Duodenal mucosa (tissue), 2 donors: Measurements from ENCODE around the gene NELFA.

Source experiments
- H3K27ac ChIP-seq: one replicate; pipeline ENCODE4 v1.7.0; 2013; ENCODE audit warnings: low read depth, low read length
- H3K27me3 ChIP-seq, 2 donors: one replicate each; pipeline ENCODE4 v1.7.0; 2013; ENCODE audit warnings: low read length in 2 of 2, control low read depth in 1 of 2; ENCODE audit not compliant: insufficient read depth in 2 of 2, control insufficient read depth in 1 of 2
- H3K36me3 ChIP-seq, 2 donors: one replicate each; pipeline ENCODE4 v1.7.0; 2013; ENCODE audit warnings: low read length in 2 of 2, control low read depth in 1 of 2; ENCODE audit not compliant: insufficient read depth in 2 of 2, control insufficient read depth in 1 of 2
- H3K4me1 ChIP-seq, 2 donors: one replicate each; pipeline ENCODE4 v1.7.0; 2013; ENCODE audit warnings: low read length in 2 of 2, control low read depth in 1 of 2; ENCODE audit not compliant: insufficient read depth in 2 of 2, control insufficient read depth in 1 of 2
- H3K4me3 ChIP-seq, 2 donors: one replicate each; pipeline ENCODE4 v1.7.0; 2013; ENCODE audit warnings: low read length in 2 of 2, low read depth in 1 of 2
- H3K9ac ChIP-seq, 2 donors: one replicate each; pipeline ENCODE4 v1.7.0; 2013; ENCODE audit warnings: low read length in 2 of 2, low read depth in 1 of 2
- H3K9me3 ChIP-seq, 2 donors: one replicate each; pipeline ENCODE4 v1.7.0; 2013; ENCODE audit warnings: low read length in 2 of 2, control low read depth in 1 of 2; ENCODE audit not compliant: control insufficient read depth in 1 of 2

The NELFA gene

DNA sequence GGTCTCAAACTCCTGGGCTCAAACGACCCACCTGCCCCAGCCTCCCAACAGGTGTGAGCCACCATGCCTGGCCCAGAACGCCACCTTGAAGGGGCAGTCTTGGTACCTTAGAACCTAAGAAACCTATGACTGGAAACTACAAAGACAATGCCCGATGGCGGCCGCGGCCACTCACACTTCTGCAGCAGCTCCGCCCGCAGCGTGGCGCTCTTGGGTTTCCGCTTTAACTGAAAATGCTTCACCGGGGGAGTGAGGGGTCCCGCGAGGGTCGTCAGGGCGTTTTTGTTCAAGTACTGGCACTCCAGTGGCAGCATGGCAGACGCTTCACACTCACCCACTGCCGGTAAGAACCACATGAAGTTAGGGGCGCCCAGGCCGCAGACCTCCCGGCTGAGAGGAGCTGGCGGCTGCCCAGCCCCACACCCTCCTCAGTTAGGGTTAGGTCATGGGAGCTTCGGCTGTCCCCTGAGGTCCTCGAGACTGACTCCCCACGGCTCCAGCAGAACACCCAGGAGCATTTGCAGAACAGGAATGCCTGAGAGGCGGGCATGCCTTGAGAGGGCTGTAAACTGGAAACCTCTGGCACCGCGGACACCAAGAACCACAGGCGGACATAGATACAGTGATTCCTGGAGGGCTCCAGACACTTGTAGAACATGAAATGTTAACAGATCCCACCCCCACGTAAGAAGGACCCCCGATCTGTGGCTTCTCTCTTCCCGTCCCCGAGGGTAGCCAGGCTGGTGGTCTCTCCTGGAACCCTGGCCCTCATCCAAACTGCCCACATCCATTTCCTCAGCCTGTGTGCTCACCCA lies 19.0 kb downstream of the NELFA start:
- H3K9me3 ChIP-seq, result no peaks in the 10 kb centered on the region
- no peak overlapping the region for H3K4me3 ChIP-seq
- H3K9ac ChIP-seq, result no peak overlapping the region
- H3K27me3 ChIP-seq, result no peaks in the 10 kb centered on the region
- no peak overlapping the region for H3K27ac ChIP-seq
- no peaks in the 10 kb centered on the region for H3K4me1 ChIP-seq
- peaks cover 18 to 63% of the 10 kb centered on the region in 2 donors for H3K36me3 ChIP-seq

DNA sequence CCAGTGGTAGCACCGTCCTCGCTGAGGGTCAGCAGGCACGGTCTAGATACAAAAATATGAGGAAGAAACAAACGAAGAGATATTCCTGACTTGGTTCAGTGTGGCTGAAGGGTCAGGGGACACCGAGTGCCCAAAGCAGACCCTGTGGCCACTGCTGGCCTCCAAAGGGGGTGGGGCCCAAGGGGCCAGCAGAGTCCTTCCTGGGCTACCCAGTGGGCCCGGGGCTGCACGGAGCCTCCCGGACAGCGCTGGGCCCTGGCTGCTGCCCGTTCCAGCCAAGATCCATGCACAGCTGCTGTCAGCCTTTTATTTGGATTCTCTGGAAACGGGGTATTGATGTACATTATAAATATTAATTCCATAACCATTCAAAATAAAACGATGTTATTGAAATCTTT lies 20.4 kb downstream of the NELFA start:
- Histone ChIP-seq H3K27ac (no peak overlapping the region), H3K4me3 (no peak overlapping the region), H3K27me3 (no peaks in the 10 kb centered on the region), H3K4me1 (no peaks in the 10 kb centered on the region), H3K36me3 (peaks cover 28 to 77% of the 10 kb centered on the region in 2 donors), H3K9me3 (no peaks in the 10 kb centered on the region), H3K9ac (no peak overlapping the region)

DNA sequence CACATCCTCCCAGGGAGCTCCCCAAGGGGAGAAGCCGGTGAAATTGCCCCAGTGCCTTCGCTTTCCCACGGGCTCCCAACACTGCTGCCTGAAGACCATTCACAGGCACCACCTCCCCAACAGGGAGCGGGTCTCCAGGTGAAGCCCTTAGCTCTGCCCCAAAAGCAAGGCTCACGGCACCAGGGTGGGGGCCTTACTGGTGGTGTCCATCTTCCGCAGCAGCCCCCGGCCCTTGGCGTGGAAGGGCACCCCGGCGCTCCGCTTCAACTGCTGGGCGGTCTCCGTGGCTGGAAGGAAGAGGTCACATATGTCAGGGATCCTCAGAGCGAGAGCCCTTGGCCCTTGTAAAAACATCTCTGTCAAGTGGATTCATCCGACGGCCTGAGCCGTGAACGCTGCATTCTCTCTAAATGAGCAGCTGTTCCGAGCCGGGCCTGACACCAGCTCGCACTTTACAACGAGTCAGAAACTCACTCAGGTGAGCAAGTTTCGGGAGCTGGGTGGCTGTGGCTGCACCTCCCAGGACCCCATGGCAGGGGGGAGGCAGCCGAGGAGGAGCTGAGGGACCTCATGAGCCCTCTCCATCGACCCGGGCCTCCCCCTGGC lies 20.9 kb downstream of the NELFA start:
- Histone ChIP-seq H3K27ac (no peak overlapping the region), H3K9ac (no peak overlapping the region), H3K9me3 (no peaks in the 10 kb centered on the region), H3K4me3 (no peak overlapping the region), H3K27me3 (no peaks in the 10 kb centered on the region), H3K36me3 (peaks cover 29 to 82% of the 10 kb centered on the region in 2 donors), H3K4me1 (no peaks in the 10 kb centered on the region)

DNA sequence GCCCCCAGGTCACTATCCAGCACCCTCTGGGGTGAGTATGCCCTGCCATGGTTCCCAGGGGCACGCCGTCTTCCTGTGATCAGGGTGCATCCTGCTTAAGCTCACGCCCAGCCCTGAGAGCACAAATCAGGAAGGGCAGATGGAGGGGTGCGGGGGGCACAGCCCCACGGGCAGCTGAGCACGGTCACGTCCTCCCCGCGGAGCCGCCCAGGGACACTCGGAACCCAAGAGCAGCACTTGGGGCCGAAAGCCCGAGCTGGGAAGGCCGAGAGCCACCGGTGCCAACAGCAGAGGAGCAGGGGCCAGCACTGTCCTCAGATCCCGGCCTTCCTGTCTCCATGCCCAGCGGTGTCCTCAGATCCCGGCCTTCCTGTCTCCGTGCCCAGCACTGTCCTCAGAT lies 21.5 kb downstream of the NELFA start:
- H3K4me1 ChIP-seq, result no peaks in the 10 kb centered on the region
- H3K27ac ChIP-seq, result no peak overlapping the region
- H3K27me3 ChIP-seq, result no peaks in the 10 kb centered on the region
- peaks cover 29 to 88% of the 10 kb centered on the region in 2 donors for H3K36me3 ChIP-seq
- no peak overlapping the region for H3K9ac ChIP-seq
- no peak overlapping the region for H3K4me3 ChIP-seq
- H3K9me3 ChIP-seq, result no peaks in the 10 kb centered on the region

DNA sequence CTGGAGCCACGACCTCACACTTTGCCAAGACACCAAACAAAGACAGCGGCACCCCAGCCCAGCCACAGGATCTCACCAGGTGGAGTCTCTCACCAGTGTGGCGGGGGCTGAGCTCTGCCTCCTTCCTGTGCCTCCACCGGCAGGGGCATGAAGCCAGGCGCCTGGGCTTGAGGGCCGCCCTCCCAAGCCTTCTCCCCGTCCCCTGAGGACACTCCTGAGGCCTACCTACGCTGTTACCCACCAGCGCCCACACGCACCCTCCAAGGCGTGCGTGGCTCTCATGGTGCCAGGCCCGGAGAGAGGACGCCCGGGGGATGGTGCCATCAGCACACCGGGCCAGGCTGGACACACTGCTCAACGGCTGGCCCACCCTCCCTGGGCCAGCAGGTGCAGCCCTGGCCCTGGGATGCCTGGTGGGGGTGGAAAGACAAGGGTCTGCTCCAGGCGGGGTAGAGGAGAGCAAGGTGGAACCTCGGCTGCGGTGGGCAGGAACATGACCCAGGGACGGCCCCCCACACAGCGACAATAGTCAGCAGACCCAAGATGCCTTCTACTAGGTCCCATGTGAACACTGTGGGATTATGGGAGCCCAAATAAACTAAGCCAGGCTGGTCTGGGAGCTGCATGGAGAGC lies 22.1 kb downstream of the NELFA start:
- Histone ChIP-seq H3K4me1 (no peaks in the 10 kb centered on the region), H3K9ac (no peak overlapping the region), H3K27ac (no peak overlapping the region), H3K9me3 (no peaks in the 10 kb centered on the region), H3K27me3 (no peaks in the 10 kb centered on the region), H3K4me3 (no peak overlapping the region), H3K36me3 (peaks cover 29 to 92% of the 10 kb centered on the region in 2 donors)

DNA sequence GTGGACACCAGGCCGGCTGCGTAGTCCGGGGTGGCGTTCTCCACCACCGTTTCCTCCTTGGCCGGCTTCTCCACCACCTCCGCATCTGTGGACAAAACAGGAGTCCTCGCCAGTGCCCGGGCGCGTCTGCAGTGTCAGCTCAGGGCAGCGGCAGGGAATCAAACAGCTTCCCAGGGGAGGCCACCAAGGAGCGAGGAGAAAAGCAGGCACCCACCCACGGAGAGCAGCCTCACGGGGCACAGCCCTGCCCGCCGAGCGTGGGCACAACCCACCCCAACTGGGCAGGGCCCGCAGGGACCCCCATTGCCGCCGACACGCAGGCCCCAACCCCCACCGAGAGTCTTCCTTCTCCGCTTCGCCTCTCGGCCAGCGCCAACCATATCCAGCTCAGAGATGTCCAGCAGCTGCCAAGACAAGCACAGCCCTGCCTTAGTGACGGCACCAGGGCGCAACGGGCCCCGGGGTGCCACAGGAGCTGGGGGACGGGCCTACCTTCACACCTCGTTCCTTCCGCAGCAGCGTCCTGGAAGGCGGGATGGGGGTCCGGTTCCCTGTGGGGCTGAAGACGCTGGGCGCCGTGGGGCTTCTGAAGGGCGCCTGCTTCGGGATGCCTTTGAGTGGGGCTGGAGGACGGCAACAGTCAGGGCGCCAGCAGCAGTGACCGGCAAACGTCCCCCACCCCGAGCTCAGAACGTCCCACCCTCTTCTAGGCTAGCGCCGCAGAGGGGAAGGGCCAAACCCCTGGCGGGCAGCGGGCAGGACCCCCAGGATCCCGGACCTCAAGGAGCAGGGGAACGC lies 22.8 kb downstream of the NELFA start:
- Histone ChIP-seq H3K9ac (no peak overlapping the region), H3K36me3 (peaks cover 26 to 92% of the 10 kb centered on the region in 2 donors), H3K9me3 (no peaks in the 10 kb centered on the region), H3K27me3 (no peaks in the 10 kb centered on the region), H3K4me1 (no peaks in the 10 kb centered on the region), H3K4me3 (no peak overlapping the region), H3K27ac (no peak overlapping the region)

DNA sequence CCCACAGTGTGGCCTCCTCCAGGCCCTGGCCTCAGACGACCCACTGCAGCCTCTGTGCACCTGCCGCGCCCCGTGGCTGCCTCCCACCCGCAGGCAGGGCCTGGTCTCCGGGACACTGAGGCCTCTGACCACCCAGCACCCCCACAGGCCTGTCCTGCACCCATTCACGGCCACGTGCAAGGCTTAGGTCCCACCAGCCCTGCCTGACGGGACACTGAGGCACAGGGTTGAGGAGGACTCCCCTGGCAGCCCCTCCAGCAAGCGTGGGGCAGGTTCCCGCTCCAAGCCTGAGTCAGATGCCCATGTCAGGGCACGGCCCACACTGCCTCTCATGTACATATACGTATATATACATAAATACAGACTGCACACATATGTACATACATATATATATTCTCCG lies 23.5 kb downstream of the NELFA start:
- Histone ChIP-seq H3K4me3 (no peak overlapping the region), H3K9ac (no peak overlapping the region), H3K9me3 (no peaks in the 10 kb centered on the region), H3K4me1 (no peaks in the 10 kb centered on the region), H3K27me3 (no peaks in the 10 kb centered on the region), H3K27ac (no peak overlapping the region), H3K36me3 (peaks cover 24 to 93% of the 10 kb centered on the region in 2 donors)

DNA sequence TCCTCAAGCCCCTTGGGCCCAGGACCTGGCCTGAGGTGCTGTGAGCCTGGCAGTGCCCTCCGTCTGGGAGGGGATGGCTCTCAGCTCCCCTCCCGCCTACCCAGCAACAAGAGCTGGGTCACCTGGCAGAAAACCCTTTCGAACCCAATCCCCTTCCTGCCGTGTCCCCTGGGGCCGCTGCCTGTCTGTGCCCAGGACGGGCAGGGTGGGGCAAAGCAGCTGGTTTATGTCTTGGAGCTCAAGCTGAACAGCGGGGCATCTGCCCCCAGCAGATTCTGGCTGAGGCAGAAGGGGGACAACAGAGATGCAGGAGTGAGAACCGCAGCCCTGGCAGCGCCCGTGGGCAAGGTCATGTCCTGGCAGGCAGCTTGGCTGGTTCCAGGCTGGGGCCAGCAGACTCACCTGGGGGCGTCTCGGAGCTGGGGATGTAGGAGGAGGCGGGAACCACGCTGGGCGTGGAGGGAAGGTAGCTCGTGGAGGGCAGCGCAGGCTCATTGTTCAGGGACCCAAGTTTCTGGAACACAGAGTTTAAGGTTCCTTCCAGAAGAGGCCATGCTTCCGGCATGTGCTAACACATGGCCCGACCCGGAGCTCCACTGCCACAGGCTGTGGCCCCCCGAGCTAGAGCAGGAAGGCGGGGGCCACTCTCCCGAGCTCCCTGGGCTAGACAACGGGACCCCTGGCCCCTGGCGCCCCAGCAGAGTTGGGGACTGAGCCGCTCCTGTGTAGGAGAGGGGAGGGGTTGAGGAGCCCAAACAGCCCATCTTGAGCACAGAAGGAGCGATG lies 24.2 kb downstream of the NELFA start:
- Histone ChIP-seq H3K27me3 (no peaks in the 10 kb centered on the region), H3K9ac (no peak overlapping the region), H3K4me1 (no peaks in the 10 kb centered on the region), H3K27ac (no peak overlapping the region), H3K9me3 (no peaks in the 10 kb centered on the region), H3K36me3 (peaks cover 21 to 95% of the 10 kb centered on the region in 2 donors), H3K4me3 (no peak overlapping the region)

DNA sequence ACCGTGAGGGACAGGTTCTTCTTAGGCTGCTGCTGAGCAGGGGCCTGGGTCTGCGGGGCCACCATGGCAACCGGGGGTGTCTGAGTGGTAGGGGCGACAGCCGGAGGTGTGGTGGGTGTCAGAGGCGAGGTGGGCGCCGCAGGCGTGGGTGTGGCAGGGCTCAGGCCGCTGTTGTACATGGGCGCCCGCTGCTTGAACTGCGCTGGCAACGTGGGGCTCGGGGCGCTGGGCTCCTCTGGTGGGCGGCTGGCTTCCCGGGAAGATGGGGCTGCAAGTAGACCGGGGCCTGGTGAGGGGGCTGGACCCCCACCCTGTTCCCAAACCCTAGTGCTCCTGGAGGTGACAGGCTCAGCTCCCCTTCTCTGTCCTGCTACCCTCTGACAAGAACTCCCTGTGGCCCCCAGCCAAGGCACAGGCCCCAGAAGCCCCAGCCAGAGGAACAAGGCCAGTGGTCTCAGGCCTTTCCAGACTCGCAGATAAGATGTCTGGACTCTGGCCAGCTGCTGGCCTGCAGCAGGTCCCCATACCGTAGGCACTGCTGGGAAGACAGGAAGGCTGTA lies 24.8 kb downstream of the NELFA start:
- H3K27me3 ChIP-seq, result no peaks in the 10 kb centered on the region
- H3K36me3 ChIP-seq, result peaks cover 26 to 95% of the 10 kb centered on the region in 2 donors
- H3K9me3 ChIP-seq, result no peaks in the 10 kb centered on the region
- no peak overlapping the region for H3K9ac ChIP-seq
- no peak overlapping the region for H3K4me3 ChIP-seq
- H3K27ac ChIP-seq, result no peak overlapping the region
- H3K4me1 ChIP-seq, result no peaks in the 10 kb centered on the region
